RWPE2 (cell line): ENCODE data around the gene UNC5CL.
A peak's percentile ranks its signal among the peaks of the same experiment; 100 is the strongest.

Experiments used
- ATAC-seq: fragments of 200-7000 bp; cut with Tn5 transposase; 3 replicates; pipeline ENCODE4 v1.9.1; 2021; ENCODE audit warnings: low read depth
- DNase-seq: peaks from one replicate; pipeline ENCODE4 v3.0.0-alpha.2; 2020; ENCODE audit warnings: low spot score
- H3K27ac ChIP-seq: fragments of 450-650 bp; 2 replicates; pipeline ENCODE4 v1.5.1; 2017; ENCODE audit warnings: mild to moderate bottlenecking; ENCODE audit not compliant: poor library complexity, severe bottlenecking
- H3K27me3 ChIP-seq: fragments of 250-450 bp; sonication (Bioruptor Pico); 2 replicates; pipeline ENCODE4 v1.5.1; 2021; ENCODE audit warnings: mild to moderate bottlenecking, moderate library complexity; ENCODE audit not compliant: insufficient read depth, poor library complexity, severe bottlenecking
- H3K36me3 ChIP-seq: fragments of 250-450 bp; sonication (Bioruptor Pico); 2 replicates; pipeline ENCODE4 v1.5.1; 2020; ENCODE audit warnings: low read depth, mild to moderate bottlenecking, moderate library complexity
- H3K4me1 ChIP-seq: fragments of 250-450 bp; sonication (Bioruptor Pico); 2 replicates; pipeline ENCODE4 v1.5.1; 2021; ENCODE audit warnings: mild to moderate bottlenecking, moderate library complexity; ENCODE audit not compliant: insufficient read depth, poor library complexity, severe bottlenecking
- H3K4me3 ChIP-seq: fragments of 250-450 bp; sonication (Bioruptor Pico); 2 replicates; pipeline ENCODE4 v1.5.1; 2021; ENCODE audit warnings: mild to moderate bottlenecking, moderate library complexity; ENCODE audit not compliant: severe bottlenecking
- H3K9me3 ChIP-seq: fragments of 250-450 bp; sonication (Bioruptor Pico); 2 replicates; pipeline ENCODE4 v1.5.1; 2021; ENCODE audit warnings: mild to moderate bottlenecking, moderate library complexity; ENCODE audit not compliant: severe bottlenecking
- CTCF ChIP-seq: fragments of 450-650 bp; IDR thresholded peaks from one replicate; pipeline ENCODE4 v1.5.1; 2017; ENCODE audit warnings: mild to moderate bottlenecking, moderate library complexity; ENCODE audit not compliant: poor library complexity, severe bottlenecking

UNC5CL gene

GRCh38 chr6:41063884-41064285 is 24.9 kb upstream of the UNC5CL start:
- Histone ChIP-seq H3K27me3 (no peaks in the 10 kb centered on the region), H3K4me3 (no peak overlapping the region), H3K36me3 (peaks cover 41% of the 10 kb centered on the region)

GRCh38 chr6:41062056-41062455 is 23.0 kb upstream of the UNC5CL start:
- DNase-seq (no peak), ATAC-seq (no peak)
- Histone ChIP-seq H3K4me1 (no peaks in the 10 kb centered on the region), H3K4me3 (no peak overlapping the region), H3K27me3 (no peaks in the 10 kb centered on the region), H3K36me3 (peaks cover 32% of the 10 kb centered on the region), H3K9me3 (no peaks in the 10 kb centered on the region), H3K27ac (no peak overlapping the region)
- TF ChIP-seq CTCF: no peak

More at GRCh38 chr6:41063884-41064285, 24.9 kb upstream of the UNC5CL start:
- no peaks in the 10 kb centered on the region for H3K9me3 ChIP-seq
- no peaks in the 10 kb centered on the region for H3K4me1 ChIP-seq
- no peak for TF ChIP-seq CTCF
- ATAC-seq (no peak), DNase-seq (no peak)
- H3K27ac ChIP-seq: no peak overlapping the region

- no peak for DNase-seq
- Histone ChIP-seq H3K9me3 (no peaks in the 10 kb centered on the region), H3K4me3 (no peak overlapping the region), H3K27me3 (no peaks in the 10 kb centered on the region), H3K4me1 (no peaks in the 10 kb centered on the region), H3K27ac (no peak overlapping the region), H3K36me3 (peaks cover 24% of the 10 kb centered on the region)
- no peak for ATAC-seq
- no peak for TF ChIP-seq CTCF
Measured at GRCh38 chr6:41061196-41061726, 22.2 kb upstream of the UNC5CL start.

- no peak for TF ChIP-seq CTCF
- no peaks in the 10 kb centered on the region for H3K27me3 ChIP-seq
- no peak for DNase-seq
Measured at GRCh38 chr6:41059556-41059955, 20.5 kb upstream of the UNC5CL start.

GRCh38 chr6:41058783-41059181 is 19.8 kb upstream of the UNC5CL start:
- Histone ChIP-seq H3K27me3 (no peaks in the 10 kb centered on the region), H3K27ac (no peak overlapping the region), H3K36me3 (peaks cover under 1% of the 10 kb centered on the region; the same call in 1 of the 2 replicates), H3K4me1 (no peaks in the 10 kb centered on the region), H3K9me3 (no peaks in the 10 kb centered on the region), H3K4me3 (no peak overlapping the region)
- TF ChIP-seq CTCF: no peak
- ATAC-seq (no peak), DNase-seq (no peak)

More at GRCh38 chr6:41059556-41059955, 20.5 kb upstream of the UNC5CL start:
- H3K4me1 ChIP-seq: no peaks in the 10 kb centered on the region
- H3K4me3 ChIP-seq: no peak overlapping the region
- peak; percentile 65; the same call in 2 of the 3 replicates for ATAC-seq
- peaks cover 7% of the 10 kb centered on the region; the same call in 1 of the 2 replicates for H3K36me3 ChIP-seq
- no peaks in the 10 kb centered on the region for H3K9me3 ChIP-seq
- no peak overlapping the region for H3K27ac ChIP-seq
